ENCODE data around the gene CARD10.

CARD10 gene

DNA sequence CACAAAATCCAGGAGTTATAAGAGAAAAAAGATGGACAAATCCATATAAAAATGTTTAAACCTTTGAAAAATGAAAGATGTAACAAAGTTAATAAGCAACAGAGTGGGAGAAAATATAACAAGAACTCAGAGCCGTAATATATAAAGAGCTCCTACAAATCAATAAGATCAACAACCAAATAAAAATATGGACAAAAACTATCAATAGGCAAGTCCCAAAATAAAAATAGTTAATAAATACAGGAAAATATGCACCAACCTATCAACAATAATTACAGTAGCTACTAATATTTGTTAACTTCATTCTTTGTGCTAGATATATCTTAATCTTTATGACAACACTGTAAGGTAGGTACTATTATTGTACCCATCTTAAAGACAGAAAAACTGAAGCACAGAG, 2.8 kb downstream of the CARD10 start:
- DNase-seq (ENCODE audit: low read depth), result no peak
- TF ChIP-seq, protein P1, sequence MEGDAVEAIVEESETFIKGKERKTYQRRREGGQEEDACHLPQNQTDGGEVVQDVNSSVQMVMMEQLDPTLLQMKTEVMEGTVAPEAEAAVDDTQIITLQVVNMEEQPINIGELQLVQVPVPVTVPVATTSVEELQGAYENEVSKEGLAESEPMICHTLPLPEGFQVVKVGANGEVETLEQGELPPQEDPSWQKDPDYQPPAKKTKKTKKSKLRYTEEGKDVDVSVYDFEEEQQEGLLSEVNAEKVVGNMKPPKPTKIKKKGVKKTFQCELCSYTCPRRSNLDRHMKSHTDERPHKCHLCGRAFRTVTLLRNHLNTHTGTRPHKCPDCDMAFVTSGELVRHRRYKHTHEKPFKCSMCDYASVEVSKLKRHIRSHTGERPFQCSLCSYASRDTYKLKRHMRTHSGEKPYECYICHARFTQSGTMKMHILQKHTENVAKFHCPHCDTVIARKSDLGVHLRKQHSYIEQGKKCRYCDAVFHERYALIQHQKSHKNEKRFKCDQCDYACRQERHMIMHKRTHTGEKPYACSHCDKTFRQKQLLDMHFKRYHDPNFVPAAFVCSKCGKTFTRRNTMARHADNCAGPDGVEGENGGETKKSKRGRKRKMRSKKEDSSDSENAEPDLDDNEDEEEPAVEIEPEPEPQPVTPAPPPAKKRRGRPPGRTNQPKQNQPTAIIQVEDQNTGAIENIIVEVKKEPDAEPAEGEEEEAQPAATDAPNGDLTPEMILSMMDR (IDR thresholded peaks at IDR 0.05; ENCODE audit: control insufficient read depth, insufficient read depth, low read depth, low read length, missing control alignments), result no peak
- no peak overlapping the region for H3K4me3 ChIP-seq (ENCODE audit: control insufficient read depth, low read depth, low read length)

DNA sequence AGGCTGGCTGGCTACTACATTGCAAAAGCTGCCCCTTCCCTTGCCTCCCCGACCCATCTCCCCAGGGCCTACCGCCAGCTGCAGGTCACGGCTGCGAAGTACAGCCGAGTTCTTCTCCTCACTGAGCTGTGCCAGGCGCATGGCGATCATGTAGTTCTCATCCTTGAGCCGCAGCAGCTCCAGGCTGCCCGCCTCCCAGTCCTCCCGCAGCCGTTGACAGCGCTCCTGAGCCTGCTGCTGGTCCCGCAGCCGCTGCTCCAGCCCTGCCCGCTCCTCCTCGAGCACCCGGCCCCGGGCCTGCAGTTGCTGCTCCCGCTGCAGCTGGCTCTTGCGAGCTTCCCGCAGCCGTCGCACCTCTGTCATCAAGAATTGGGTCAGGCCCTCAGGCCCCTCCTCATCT, 3.3 kb downstream of the CARD10 start:
- no peak overlapping the region for H3K4me3 ChIP-seq (ENCODE audit: control insufficient read depth, low read depth, low read length)
- DNase-seq (ENCODE audit: low read depth), result no peak
- TF ChIP-seq, protein P1 (IDR thresholded peaks at IDR 0.05; ENCODE audit: control insufficient read depth, insufficient read depth, low read depth, low read length, missing control alignments), result no peak

DNA sequence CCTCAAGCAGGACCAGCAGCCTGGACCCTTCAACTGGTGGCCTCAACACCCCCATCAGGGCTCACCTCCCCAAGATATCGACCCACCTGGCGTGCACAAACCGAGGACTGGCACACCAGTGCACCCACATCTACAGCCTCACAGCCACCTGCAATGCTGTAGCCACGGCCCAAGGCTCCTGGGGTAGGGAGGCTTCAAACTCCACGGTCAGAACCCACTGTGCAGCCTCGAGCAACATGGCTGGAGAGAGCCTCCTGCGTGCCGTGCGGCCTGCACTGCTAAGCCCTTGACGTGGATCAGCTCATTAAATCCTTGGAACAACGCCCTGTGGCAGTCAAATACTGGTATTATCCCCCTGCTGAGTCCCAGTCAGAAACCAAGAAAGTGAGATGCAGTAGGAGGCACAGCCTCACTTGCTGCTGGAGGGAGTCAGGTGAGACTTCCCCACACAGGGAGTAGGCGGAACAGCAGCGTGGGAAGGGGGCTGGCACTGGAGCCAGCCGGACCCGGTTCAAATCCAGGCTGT, 4.6 kb downstream of the CARD10 start:
- DNase-seq (ENCODE audit: low read depth), result no peak
- TF ChIP-seq, protein P1 (IDR thresholded peaks at IDR 0.05; ENCODE audit: control insufficient read depth, insufficient read depth, low read depth, low read length, missing control alignments), result no peak
- no peak overlapping the region for H3K4me3 ChIP-seq (ENCODE audit: control insufficient read depth, low read depth, low read length)

DNA sequence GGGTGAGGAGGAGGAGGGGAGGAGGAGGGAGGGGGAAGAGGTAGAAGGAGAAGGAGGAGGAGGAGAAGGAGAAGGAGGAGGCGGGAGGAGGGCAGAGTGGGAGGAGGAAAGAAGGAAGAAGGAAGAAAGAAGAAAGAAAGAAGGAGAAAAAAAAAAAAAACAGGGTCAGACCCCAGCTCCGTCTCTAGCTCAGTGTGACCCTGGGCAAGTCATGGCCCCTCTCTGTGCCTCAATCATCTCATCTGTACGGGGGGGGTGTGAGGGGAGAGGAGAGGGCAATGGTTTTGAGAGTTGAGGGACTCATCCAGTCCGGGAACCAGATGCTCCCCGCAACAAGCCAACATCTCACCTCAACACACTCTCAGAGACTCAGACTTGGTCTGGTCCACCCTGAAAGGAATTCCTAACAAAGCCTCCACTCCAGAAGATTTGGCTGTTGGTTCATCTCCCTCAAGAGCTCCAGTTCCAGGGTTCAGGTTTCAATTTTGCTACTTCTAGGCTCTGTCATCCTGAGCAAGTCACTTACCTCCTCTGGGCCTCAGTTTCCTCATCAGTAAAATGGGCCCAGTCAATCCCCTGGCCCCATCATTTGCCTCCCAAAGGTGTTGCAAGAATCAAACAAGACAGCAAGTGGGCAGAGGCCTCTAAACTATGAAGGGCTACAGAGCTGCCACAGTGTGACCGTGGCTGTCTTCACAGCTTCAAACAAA, 7.7 kb downstream of the CARD10 start:
- DNase-seq (ENCODE audit: low read depth), result no peak
- TF ChIP-seq, protein P1 (IDR thresholded peaks at IDR 0.05; ENCODE audit: control insufficient read depth, insufficient read depth, low read depth, low read length, missing control alignments), result no peak
- H3K4me3 ChIP-seq (ENCODE audit: control insufficient read depth, low read depth, low read length), result no peak overlapping the region

DNA sequence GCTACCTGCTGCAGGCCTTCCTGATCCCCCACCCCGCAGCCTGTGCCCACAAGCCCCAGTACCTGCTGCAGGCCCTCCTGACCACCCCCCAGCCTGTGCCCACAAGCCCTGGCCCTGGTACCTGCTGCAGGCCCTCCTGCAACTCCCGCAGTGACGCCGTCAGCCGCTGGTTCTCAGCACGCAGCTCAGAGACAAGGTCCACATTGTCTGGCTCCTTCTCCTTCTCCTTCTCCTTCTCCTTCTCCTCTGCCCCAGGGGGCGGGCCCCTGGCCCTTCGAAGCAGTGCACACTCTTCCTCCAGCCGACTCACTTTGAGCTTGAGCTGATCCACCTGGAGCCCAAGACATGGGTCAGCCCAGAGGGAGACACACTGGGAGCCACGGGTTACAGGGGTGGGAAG, 9.1 kb downstream of the CARD10 start:
- TF ChIP-seq, protein P1 (IDR thresholded peaks at IDR 0.05; ENCODE audit: control insufficient read depth, insufficient read depth, low read depth, low read length, missing control alignments), result no peak
- no peak for DNase-seq (ENCODE audit: low read depth)
- H3K4me3 ChIP-seq (ENCODE audit: control insufficient read depth, low read depth, low read length), result no peak overlapping the region

DNA sequence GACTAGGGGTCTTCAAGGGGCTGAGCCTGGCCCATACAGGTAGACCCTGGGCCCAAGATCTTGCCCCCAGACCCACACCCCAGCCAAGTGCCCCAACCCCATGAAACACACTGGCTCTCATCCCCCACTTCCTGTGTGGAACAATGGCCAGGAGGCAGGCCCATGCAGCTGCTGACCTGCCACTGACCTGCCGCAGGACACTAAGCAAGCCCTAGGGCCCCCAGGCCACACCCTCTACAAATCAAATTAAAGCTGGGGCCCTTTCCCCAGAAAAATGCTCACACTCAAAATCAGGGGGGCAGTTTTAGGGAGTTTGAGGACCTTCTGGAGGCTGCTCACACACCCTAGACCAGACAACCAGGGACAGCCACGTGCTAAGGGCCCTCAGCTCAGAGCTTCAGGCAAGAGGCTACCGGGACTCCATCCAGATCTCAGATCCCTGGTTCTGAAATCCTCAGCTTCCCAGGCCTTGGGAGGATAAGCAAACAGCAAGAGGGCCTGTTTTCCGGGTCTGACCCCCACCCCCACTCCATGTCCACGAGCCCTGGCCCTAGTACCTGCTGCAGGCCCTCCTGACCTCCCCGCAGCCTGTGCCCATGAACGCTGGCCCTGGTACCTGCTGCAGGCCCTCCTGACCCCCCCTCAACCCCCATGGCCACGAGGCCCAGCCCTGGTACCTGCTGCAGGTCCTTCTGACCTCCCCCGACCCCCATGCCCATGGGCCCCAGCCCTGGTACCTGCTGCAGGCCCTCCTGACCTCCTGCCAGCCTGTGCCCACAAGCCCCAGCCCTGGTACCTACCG, 10.0 kb downstream of the CARD10 start:
- TF ChIP-seq, protein P1 (IDR thresholded peaks at IDR 0.05; ENCODE audit: control insufficient read depth, insufficient read depth, low read depth, low read length, missing control alignments), result no peak
- no peak overlapping the region for H3K4me3 ChIP-seq (ENCODE audit: control insufficient read depth, low read depth, low read length)
- no peak for DNase-seq (ENCODE audit: low read depth)
